ENCODE results near the gene ADAMTS18. TPM values are rescaled to one million over a fixed set of nuclear protein-coding genes. Genes with fewer than 3 reads are reported as not detected.

ADAMTS18 gene
- polyA plus RNA-seq, 2 of the 4 experiments (the other 2 are of a cell fraction), result 0.03 TPM; not detected in 1

DNA sequence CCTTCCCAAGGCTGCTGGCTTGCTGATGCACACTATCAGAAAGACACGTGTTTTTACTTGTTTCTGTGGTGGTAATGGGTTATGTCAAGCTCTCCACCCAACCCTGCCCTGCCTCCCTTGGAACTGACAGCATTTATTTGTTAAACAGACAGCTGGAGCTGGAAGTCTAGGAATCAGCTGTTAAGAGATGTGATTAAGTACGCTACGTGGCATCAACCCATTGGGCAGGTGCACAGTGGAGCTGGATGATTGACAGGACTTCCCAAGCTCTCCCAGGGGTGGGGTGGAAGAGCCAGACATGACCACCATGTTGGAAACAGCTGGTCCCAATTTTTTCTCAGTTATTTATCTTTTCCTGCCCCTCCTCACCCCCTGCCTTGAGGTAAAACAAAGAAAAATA lies 49.4 kb downstream of the ADAMTS18 start:
- POLR2A ChIA-PET, result no interaction called here
- 39% methylated on average over 3 of the region's 3 CpGs for WGBS (ENCODE audit: missing lambda C conversion rate)
- Histone ChIP-seq H3K27ac (no peak overlapping the region), H3K4me2 (no peak overlapping the region), H3K4me3 (no peak overlapping the region), H3K9me3 (no peaks in the 10 kb centered on the region), H3K4me1 (no peaks in the 10 kb centered on the region)
- CTCF ChIA-PET, result interaction anchor here (0.8 kb wide), 1 partner anchor 18 kb away, joined by 3 read pairs; no protein-coding TSS in a partner anchor
- FAIRE-seq (no peak), DNase-seq (ENCODE audit: low read depth in 1 of 2, low spot score in 1 of 2) (no peak), ATAC-seq (no peak)
- TF ChIP-seq, protein P1, sequence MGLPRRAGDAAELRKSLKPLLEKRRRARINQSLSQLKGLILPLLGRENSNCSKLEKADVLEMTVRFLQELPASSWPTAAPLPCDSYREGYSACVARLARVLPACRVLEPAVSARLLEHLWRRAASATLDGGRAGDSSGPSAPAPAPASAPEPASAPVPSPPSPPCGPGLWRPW (IDR thresholded peaks at IDR 0.05), result no peak
- TF ChIP-seq MAFK (IDR thresholded peaks at IDR 0.05; ENCODE audit: partially characterized antibody) (no peak), FOSL2 (IDR thresholded peaks at IDR 0.05) (no peak), FOSL2 (CRISPR knock-in tag; IDR thresholded peaks at IDR 0.05) (no peak), HOXA7 (CRISPR knock-in tag; IDR thresholded peaks at IDR 0.05) (no peak), CBX2 (IDR thresholded peaks at IDR 0.05; ENCODE audit: borderline replicate concordance, low read depth) (no peak), NPAS2 (CRISPR knock-in tag; IDR thresholded peaks at IDR 0.05; ENCODE audit: borderline replicate concordance) (no peak), EHMT2 (IDR thresholded peaks at IDR 0.05; ENCODE audit: low read depth) (no peak)
- TF ChIP-seq, protein P2, sequence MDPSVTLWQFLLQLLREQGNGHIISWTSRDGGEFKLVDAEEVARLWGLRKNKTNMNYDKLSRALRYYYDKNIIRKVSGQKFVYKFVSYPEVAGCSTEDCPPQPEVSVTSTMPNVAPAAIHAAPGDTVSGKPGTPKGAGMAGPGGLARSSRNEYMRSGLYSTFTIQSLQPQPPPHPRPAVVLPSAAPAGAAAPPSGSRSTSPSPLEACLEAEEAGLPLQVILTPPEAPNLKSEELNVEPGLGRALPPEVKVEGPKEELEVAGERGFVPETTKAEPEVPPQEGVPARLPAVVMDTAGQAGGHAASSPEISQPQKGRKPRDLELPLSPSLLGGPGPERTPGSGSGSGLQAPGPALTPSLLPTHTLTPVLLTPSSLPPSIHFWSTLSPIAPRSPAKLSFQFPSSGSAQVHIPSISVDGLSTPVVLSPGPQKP (IDR thresholded peaks at IDR 0.05; ENCODE audit: low read depth, low read length), result no peak
- TF ChIP-seq, protein P3, sequence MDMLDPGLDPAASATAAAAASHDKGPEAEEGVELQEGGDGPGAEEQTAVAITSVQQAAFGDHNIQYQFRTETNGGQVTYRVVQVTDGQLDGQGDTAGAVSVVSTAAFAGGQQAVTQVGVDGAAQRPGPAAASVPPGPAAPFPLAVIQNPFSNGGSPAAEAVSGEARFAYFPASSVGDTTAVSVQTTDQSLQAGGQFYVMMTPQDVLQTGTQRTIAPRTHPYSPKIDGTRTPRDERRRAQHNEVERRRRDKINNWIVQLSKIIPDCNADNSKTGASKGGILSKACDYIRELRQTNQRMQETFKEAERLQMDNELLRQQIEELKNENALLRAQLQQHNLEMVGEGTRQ (IDR thresholded peaks at IDR 0.05), result no peak
- TF ChIP-seq, protein P4, sequence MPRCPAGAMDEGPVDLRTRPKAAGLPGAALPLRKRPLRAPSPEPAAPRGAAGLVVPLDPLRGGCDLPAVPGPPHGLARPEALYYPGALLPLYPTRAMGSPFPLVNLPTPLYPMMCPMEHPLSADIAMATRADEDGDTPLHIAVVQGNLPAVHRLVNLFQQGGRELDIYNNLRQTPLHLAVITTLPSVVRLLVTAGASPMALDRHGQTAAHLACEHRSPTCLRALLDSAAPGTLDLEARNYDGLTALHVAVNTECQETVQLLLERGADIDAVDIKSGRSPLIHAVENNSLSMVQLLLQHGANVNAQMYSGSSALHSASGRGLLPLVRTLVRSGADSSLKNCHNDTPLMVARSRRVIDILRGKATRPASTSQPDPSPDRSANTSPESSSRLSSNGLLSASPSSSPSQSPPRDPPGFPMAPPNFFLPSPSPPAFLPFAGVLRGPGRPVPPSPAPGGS (IDR thresholded peaks at IDR 0.05), result no peak

DNA sequence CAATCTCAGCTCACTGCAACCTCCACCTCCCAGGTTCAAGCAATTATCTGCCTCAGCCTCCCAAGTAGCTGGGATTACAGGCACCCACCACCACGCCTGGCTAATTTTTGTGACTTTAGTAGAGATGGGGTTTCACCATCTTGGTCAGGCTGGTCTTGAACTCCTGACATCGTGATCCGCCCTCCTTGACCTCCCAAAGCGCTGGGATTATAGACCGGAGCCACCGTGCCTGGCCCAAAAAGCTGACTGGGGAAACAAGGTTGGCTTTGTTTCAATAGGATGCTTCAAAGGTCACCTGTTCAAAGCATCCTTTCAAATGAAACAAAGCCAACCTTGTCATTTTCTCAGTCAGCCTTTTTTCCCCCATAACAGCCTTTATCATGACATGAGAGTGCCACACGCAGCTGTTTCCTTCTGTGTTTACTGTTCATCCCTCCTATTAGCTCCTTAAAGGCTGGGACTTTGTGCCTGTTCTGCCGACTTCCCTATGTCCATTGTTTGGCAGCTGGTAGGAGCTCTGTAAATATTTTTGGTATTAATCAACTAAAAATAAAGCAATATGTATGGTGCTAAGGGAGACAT lies 51.1 kb downstream of the ADAMTS18 start:
- POLR2A ChIA-PET, result no interaction called here
- CTCF ChIA-PET, result interaction anchor here (1.2 to 2.9 kb wide), 2 partner anchors 147 to 200 kb away, joined by 3 to 8 read pairs; no protein-coding TSS in a partner anchor
- 52% methylated on average over 8 of the region's 8 CpGs for WGBS (ENCODE audit: missing lambda C conversion rate)
- Histone ChIP-seq H3K4me2 (no peak overlapping the region), H3K9me3 (no peaks in the 10 kb centered on the region), H3K27ac (no peak overlapping the region), H3K4me1 (no peaks in the 10 kb centered on the region), H3K4me3 (no peak overlapping the region)
- TF ChIP-seq, protein P1 (IDR thresholded peaks at IDR 0.05), result no peak
- TF ChIP-seq CEBPB (IDR thresholded peaks at IDR 0.05) (no peak), HOXB13 (CRISPR knock-in tag; IDR thresholded peaks at IDR 0.05; ENCODE audit: low read depth) (no peak), SREBF2 (IDR thresholded peaks at IDR 0.05) (no peak), ZFP36 (IDR thresholded peaks at IDR 0.05; ENCODE audit: borderline replicate concordance, partially characterized antibody) (no peak), ZSCAN20 (CRISPR knock-in tag; IDR thresholded peaks at IDR 0.05) (no peak), MAFK (IDR thresholded peaks at IDR 0.05; ENCODE audit: partially characterized antibody) (no peak), POLR2AphosphoS2 (conservative IDR thresholded peaks at IDR 0.05; ENCODE audit: low read length) (no peak), MYC (IDR thresholded peaks at IDR 0.05; ENCODE audit: borderline replicate concordance, low read length) (no peak), KDM5A (IDR thresholded peaks at IDR 0.05) (no peak), SMC3 (IDR thresholded peaks at IDR 0.05) (no peak), RFX5 (IDR thresholded peaks at IDR 0.05) (no peak), POLR2A (IDR thresholded peaks at IDR 0.05; ENCODE audit: low read length) (no peak), MAZ (IDR thresholded peaks at IDR 0.05; ENCODE audit: borderline replicate concordance, low read depth, low read length) (no peak), FOSB (CRISPR knock-in tag; IDR thresholded peaks at IDR 0.05) (no peak)
- TF ChIP-seq, protein P5, sequence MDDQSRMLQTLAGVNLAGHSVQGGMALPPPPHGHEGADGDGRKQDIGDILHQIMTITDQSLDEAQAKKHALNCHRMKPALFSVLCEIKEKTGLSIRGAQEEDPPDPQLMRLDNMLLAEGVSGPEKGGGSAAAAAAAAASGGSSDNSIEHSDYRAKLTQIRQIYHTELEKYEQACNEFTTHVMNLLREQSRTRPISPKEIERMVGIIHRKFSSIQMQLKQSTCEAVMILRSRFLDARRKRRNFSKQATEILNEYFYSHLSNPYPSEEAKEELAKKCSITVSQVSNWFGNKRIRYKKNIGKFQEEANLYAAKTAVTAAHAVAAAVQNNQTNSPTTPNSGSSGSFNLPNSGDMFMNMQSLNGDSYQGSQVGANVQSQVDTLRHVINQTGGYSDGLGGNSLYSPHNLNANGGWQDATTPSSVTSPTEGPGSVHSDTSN (IDR thresholded peaks at IDR 0.05), result no peak
- TF ChIP-seq, protein P6, sequence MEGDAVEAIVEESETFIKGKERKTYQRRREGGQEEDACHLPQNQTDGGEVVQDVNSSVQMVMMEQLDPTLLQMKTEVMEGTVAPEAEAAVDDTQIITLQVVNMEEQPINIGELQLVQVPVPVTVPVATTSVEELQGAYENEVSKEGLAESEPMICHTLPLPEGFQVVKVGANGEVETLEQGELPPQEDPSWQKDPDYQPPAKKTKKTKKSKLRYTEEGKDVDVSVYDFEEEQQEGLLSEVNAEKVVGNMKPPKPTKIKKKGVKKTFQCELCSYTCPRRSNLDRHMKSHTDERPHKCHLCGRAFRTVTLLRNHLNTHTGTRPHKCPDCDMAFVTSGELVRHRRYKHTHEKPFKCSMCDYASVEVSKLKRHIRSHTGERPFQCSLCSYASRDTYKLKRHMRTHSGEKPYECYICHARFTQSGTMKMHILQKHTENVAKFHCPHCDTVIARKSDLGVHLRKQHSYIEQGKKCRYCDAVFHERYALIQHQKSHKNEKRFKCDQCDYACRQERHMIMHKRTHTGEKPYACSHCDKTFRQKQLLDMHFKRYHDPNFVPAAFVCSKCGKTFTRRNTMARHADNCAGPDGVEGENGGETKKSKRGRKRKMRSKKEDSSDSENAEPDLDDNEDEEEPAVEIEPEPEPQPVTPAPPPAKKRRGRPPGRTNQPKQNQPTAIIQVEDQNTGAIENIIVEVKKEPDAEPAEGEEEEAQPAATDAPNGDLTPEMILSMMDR (IDR thresholded peaks at IDR 0.05), result no peak
- TF ChIP-seq, protein P7, sequence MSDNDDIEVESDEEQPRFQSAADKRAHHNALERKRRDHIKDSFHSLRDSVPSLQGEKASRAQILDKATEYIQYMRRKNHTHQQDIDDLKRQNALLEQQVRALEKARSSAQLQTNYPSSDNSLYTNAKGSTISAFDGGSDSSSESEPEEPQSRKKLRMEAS (IDR thresholded peaks at IDR 0.05), result no peak
- no peak for ATAC-seq
- FAIRE-seq, result no peak
- DNase-seq (ENCODE audit: low read depth in 1 of 2, low spot score in 1 of 2), result no peak
